OCI-LY3 (cell line): ENCODE results near the gene KCTD15.

Experiments
- CTCF ChIP-seq: fragments of 200-600, 300-600 bp; sonication (generic); IDR thresholded peaks from 2 replicates; pipeline ENCODE4 v1.5.1; 2014; ENCODE audit warnings: antibody characterized with exemption, low read length, low read depth
- EZH2phosphoT487 ChIP-seq: fragments of 200-600 bp; shearing (Covaris generic); IDR thresholded peaks from 2 replicates; pipeline ENCODE4 v1.6.1; 2018; ENCODE audit warnings: antibody characterized with exemption, mixed run types, low read depth

- TF ChIP-seq CTCF (no peak), EZH2phosphoT487 (no peak)
These were observed 38.1 kb upstream of the KCTD15 start for GRCh38 chr19:33758541-33759013.
